ENCODE data around the gene PROZ.

PROZ gene

GRCh38 chr13:113178896-113179167 is 20.4 kb downstream of the PROZ start:
- no peak for DNase-seq (ENCODE audit: low read depth)

- DNase-seq (ENCODE audit: low read depth) = no peak
These were observed 21.2 kb downstream of the PROZ start for GRCh38 chr13:113179374-113180230.

- DNase-seq (ENCODE audit: low read depth) = no peak
These were observed 23.6 kb downstream of the PROZ start for GRCh38 chr13:113182046-113182445.

- DNase-seq (ENCODE audit: low read depth) = no peak
These were observed 25.1 kb downstream of the PROZ start for GRCh38 chr13:113183450-113184129.

DNA sequence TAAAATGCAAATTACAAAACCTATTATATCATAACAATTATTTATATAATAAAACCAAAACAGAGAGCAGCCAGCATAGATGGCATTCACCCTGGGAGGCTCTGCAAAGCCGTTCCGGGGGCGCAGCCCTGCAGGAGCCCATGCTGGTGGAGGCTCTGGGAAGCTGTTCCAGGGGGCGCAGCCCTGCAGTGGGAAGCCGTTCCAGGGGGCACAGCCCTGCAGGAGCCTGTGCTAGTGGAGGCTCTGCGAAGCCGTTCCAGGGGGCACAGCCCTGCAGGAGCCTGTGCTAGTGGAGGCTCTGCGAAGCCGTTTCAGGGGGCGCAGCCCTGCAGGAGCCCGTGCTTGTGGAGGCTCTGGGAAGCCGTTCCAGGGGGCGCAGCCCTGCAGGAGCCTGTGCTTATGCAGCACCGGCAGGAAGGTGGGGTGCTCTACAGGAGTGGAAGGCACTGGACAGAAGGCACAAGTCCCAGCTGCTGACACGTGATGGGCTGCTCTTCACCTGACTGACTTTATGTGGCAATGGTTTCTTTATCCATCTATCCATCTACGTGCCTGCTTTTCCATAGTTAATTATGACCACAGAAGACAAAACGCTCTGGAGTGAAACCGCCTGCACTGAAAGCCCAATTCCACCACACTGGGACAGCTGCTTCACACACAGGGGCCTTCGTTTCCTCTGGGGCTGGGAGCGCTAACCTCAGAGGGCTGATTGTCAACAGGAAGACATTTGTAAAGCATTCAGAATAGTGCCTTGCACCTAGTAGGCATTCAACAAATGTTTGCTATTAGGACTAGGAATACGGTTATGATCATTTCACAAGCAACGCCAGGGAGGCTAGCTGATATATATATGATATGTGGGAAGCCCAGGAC is 26.4 kb downstream of the PROZ start:
- no peak for DNase-seq (ENCODE audit: low read depth)

- DNase-seq (ENCODE audit: low read depth) = no peak
These were observed 27.8 kb downstream of the PROZ start for GRCh38 chr13:113186061-113186900.

DNA sequence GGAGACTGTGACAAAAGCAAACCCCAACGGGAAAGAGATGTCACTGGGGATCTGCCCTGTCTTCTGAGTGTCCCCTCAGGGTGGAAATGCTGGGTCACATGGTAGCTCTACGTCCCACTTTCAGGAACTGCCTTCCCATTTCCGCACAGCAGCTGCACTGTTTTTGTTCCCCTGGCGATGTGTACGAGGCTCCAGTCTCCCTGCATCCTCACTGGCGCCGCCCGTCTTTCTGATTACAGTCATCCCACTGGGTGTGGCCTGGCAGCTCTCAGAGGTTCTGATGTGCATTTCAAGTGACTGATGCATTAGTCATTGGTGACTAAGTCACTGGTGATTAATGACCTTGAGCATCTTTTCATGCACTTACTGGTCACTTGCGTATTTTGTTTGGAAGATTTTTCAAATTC is 28.8 kb downstream of the PROZ start:
- no peak for DNase-seq (ENCODE audit: low read depth)

DNA sequence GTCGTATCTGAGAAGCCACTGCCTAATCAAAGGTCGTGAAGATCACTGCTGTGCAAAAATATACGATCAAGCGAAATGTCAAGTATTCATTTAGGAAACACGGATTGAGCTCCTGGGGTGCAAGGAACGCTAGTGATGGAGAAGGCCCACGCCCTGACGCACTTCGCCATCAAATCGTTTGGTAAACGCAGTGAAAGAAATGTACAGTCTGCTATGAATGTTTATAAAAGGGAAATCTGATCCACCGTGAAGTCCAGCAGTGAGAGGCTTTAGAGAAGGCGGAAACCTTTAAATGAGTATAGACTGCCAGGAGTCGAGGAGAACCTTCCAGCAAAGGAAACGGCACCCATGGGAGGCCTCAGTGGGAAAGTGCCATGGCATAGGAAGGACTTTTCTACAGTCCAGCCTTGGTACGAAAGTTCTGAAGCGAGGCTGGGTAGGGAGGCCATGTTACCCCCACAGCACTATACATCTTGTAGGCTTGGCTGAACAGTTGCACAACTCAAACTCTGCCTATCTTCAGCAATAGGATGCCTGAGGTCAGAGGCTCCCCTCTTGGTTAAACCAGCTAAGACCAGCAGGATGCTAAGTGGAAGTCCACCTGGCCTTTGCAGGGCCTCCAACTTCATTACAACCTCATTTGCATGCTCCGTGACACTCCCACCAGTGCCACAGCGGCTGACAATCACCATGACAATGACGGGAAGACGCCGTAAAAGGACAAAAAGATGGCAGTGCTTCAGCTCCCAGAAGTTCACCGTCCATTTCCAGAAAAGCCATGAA is 29.6 kb downstream of the PROZ start:
- DNase-seq (ENCODE audit: low read depth) = no peak

DNA sequence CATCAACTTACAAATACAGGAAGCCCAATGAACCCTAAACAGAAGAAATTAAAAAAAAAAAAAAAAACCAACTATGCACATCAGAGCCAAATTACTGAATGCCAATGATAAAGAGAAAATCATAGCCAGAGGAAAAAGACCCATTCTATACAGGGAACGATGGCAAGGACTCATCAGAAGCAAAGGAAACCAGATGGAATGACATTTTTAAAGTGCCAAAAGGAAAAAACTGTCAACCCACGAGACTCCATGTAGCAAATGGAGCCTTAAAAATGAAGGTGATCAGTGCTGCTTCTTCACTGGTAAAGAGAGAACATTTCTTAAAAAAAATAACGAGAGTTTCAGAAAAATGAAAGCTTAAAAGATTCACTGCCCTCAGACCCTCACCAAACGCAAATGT is 31.7 kb downstream of the PROZ start:
- DNase-seq (ENCODE audit: low read depth) = no peak

DNA sequence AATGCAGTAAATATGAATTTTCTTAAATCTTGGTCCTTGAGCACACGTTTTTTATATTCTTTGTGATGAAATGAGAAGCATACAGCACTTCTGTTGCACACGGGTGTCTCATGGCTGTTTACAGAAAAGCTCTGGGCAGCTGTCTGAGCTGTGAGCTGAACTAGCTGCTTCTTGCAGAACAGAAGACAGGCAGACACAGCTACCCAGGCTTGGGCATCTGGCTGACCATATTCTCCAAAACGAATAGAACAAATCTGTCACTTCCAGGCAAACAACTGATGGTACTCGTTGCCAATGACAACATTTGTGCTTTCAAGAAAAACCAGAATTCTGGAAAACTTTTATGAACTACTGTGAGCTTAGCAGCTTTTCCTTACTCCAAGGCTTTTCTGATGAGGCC is 33.8 kb downstream of the PROZ start:
- DNase-seq (ENCODE audit: low read depth) = no peak

DNA sequence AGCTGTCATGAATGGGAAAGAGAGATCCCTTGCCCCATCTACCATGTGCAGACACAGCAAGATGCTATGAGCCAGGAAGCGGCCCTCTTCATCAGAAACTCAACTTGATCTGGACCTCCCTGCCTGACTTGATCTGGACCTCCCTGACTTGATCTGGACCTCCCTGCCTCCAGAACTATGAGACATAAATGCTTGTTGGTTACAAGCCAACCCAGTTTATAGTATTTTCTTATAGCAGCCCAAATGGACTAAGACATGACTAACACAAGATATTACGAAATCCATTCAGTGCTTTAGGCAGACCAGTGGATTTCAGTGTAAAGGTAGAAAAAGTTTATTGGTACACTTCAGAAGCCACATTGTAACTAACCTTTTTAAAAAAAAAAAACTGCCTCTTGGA is 34.5 kb downstream of the PROZ start:
- no peak for DNase-seq (ENCODE audit: low read depth)

DNA sequence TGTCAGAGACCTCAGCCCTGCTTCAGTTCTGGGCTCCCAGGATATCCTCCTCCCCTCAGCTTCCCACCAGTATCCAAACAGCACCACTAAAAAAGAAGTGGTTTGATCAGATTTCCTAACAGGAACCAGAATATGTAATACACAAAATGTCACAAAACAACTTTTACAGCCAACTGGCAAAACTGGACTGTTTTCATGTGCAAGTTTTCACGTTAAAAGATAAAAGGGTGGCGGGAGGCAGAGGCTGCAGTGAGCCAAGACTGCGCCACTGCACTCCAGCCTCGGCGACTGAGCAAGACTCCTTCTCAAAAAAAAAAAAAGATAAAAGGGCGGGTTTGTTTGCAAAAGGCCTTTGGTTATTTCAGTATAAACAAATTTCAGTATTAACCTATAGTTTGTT is 36.9 kb downstream of the PROZ start:
- DNase-seq (ENCODE audit: low read depth) = no peak

DNA sequence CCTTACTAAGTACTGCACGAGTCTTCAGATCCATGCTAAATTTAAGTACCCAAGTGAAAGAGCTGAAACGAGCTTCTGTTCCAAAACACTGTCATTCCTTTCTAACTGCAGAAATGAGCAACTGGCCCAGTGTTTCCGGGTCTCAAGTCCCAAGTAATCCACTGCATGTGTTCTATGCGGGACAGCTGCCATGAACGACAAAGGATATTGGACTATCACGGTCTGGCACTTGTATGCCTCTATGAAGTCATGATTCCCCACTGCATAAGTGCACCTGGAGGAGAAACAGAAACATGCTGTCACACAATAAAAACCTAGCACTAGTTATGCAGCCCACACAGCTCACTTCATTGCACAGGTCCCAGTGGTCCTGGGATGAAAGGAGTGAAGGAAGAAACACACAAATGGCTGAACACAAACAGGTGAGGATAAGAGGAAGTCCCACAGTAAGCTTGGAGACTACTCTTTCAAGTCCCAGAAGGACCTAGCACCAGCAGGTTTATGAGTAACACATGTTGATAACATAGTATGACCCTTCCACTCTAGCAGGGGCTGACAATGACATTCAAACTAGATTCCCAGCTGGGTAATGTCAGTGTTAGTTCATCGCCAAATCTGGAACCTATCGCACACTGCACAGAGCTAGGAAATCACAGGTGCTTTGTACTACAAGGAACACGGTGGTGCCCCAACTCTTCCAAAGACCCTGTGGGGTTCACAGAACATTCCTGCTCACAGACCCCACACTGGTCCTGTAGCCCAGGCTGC is 38.7 kb downstream of the PROZ start:
- DNase-seq (ENCODE audit: low read depth) = no peak

- DNase-seq (ENCODE audit: low read depth) = no peak
These were observed 43.4 kb downstream of the PROZ start for GRCh38 chr13:113201815-113202214.

DNA sequence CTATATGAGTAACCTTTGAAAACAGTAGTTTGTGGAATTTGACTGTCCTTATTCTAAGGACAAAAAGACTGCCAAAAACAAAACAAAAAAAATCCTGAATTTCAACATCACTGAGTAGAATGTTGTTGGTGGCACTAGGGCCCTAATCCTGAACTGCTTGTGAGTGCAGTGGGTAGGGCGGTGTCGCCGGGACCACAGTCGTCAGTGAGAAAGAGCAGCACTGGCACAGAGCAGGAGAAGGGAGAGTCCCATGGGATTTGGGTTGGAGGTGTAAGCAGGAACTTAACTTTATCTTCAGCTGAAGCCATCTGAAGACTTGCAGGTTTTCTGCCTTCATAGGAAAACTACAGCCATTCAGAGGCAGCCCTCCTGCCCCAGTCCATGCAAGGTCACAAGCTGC is 44.5 kb downstream of the PROZ start:
- no peak for DNase-seq (ENCODE audit: low read depth)

DNA sequence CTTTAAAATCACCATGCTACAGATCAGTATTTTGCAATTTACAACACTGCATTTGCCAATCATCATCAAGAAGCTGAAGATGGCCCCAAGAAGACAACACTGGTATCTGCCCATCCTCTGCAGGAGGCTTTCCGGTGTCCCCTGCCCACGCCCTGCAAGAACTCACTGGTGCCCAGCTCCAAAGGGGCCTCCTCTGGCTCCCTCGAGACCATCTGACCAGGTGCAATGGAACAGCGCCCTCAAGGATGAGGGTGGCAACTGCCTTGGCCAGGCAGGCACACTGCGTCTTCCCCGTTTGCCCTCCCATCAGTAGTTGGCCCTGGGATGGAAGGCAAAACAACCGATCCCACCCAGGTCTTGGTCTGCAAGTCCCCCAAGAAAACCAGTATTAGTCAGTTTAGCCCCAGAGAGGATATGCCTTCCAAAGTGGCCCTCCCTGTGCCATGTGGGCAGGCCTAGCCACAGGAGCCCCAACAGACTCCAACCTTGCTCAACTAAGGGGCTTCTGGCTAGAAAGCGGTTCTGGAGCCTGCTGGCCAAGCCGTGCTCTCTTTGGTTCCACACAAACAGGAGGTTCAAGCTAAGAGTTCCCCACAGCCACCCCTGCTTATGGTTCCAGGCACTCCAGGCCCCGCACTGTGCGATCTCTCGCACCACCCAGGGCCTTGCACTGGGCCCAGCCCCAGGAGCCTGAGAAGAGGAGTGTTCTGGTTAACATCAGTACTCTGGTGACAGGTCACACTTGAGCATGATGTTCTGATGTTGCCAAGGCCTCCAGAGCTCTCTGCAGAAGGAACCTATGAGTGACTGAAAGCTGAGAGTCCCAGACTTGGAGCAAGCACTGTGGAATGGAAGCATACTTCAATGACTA is 45.3 kb downstream of the PROZ start:
- DNase-seq (ENCODE audit: low read depth) = no peak

DNA sequence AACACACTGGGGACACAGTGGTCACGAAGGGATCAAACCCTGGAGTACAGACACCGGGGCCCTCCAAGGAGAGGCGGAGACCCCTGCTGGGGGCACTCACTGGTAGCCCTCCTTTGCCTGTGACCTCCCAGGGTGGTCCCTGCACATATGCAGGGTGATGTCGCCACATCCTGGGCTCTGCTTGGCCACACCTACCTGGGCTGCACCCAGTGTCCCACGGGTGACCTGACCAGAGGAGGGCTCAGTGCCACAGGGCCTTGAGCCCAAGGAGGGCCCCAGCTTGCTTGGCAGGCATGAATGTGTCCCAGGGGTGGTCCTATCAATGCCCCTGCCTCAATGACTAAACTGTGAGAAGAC is 45.9 kb downstream of the PROZ start:
- DNase-seq (ENCODE audit: low read depth) = no peak

GRCh38 chr13:113205428-113205931 is 47.0 kb downstream of the PROZ start:
- DNase-seq (ENCODE audit: low read depth) = no peak

DNA sequence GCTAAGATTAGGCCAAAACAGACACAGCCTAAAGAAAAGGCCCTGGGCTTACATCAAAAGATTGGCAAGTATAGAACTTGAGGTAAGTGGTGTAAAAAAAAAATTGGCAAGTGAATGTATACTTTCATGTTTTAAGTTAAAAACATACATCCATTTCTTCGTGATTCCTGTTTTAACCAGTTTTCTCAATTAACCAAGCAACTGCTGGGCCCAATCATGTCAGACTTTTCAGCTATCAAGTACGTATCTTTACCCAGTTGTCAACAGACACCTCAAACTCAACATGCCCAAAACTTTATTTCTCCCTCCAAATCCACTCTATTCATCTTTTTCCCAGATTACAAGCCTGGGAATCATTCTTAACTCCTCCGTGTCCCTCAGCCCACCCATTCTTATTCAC is 49.0 kb downstream of the PROZ start:
- DNase-seq (ENCODE audit: low read depth) = no peak
